Thyroid gland (tissue), 4 donors: ENCODE data around the gene SLC24A4. TPM values are rescaled to one million over a fixed set of nuclear protein-coding genes. Genes with fewer than 3 reads are reported as not detected.

Source experiments
- DNase-seq, 2 donors: peaks; one replicate each; pipeline ENCODE4 v3.0.0-alpha.2; 2019
- H3K27ac ChIP-seq, 3 donors: fragments of 200-600 bp; sonication (generic); 1 replicate in 2 of 3; 2 replicates in 1 of 3; pipeline ENCODE4 v1.5.1; 2016 to 2019; ENCODE audit warnings: mild to moderate bottlenecking in 1 of 3, moderate library complexity in 1 of 3
- H3K27me3 ChIP-seq: fragments of 200-600 bp; sonication (generic); one replicate; pipeline ENCODE4 v1.5.1; 2019
- H3K36me3 ChIP-seq, 2 donors: fragments of 200-600 bp; sonication (generic); one replicate each; pipeline ENCODE4 v1.5.1; 2016 to 2019
- H3K4me1 ChIP-seq, 2 donors: fragments of 200-600 bp; sonication (generic); one replicate each; pipeline ENCODE4 v1.5.1; 2017 to 2019
- H3K4me3 ChIP-seq, 3 donors: fragments of 200-600 bp; sonication (generic); replicated peaks in 1 of 3; 1 replicate in 2 of 3; 2 replicates in 1 of 3; pipeline ENCODE4 v1.5.1; 2016; ENCODE audit warnings: mild to moderate bottlenecking in 1 of 3
- H3K9me3 ChIP-seq: fragments of 200-600 bp; sonication (generic); one replicate; pipeline ENCODE4 v1.5.1; 2017
- CTCF ChIP-seq, 6 experiments: fragments of 200-600 bp in 3 of 6; fragments of 450-650 bp in 3 of 6; sonication (generic) in 3 of 6; IDR thresholded peaks; one replicate each; pipeline ENCODE4 v1.5.1; 2016 to 2019; ENCODE audit warnings: antibody characterized with exemption in 6 of 6, mild to moderate bottlenecking in 2 of 6, inconsistent platforms in 1 of 6, moderate library complexity in 1 of 6
- POLR2A ChIP-seq, 2 donors: fragments of 450-650 bp; IDR thresholded peaks; one replicate each; pipeline ENCODE4 v1.6.1; 2017; ENCODE audit warnings: antibody characterized with exemption in 2 of 2, mild to moderate bottlenecking in 2 of 2, moderate library complexity in 1 of 2
- WGBS, 2 donors: methylation state at CpG; one replicate each; pipeline ENCODE4 v1.1.5; 2017; 5-methylcytosine and 5-hydroxymethylcytosine counted together
- intact Hi-C: fragments of 100-400 bp; cut with DNase I; formaldehyde crosslinking; loops from one replicate; pipeline ENCODE4 v1.15.1; 2023
- total RNA-seq, 4 donors: library from RNA; depleted of rRNA; stranded (reverse); fragments of >200 nt; gene quantifications; one replicate each; pipeline ENCODE4 v1.2.3, GENCODE V29; 2016

SLC24A4 gene
- total RNA-seq, 4 donors from 2014 or later, result 0.05 to 0.46 (median 0.19) TPM

DNA sequence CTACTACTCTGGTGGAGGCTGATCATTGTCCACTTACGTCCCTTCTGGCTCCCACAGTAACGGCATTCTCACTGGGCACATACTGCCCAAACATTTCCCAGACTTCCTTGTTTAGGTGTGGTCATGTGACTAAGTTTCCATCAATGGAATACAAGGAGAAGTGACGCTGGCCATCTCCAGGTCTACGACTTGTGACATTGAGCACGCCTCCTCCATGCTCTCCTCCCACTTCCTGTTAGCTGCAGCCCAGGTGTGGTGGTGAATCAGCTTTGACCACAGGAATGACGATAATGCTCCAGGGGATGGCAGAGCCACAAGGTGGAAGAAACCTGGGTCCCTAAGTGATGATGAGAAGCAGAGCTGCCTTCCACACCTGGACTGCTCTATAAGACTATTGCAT is 6.0 kb upstream of the SLC24A4 start:
- TF ChIP-seq POLR2A (IDR thresholded peaks at IDR 0.05) (no peak), CTCF (IDR thresholded peaks at IDR 0.05) (no peak)
- no peak for DNase-seq
- H3K27ac ChIP-seq, result no peak overlapping the region
- intact Hi-C loops, result no loop called here
- no peaks in the 10 kb centered on the region for H3K4me1 ChIP-seq
- no peaks in the 10 kb centered on the region for H3K9me3 ChIP-seq
- H3K27me3 ChIP-seq, result no peaks in the 10 kb centered on the region
- H3K4me3 ChIP-seq, result no peak overlapping the region
- H3K36me3 ChIP-seq, result no peaks in the 10 kb centered on the region
- 88 to 94% methylated on average over 6 of the region's 6 CpGs for WGBS, 2 donors

GRCh38 chr14:92317511-92317910 is 5.5 kb upstream of the SLC24A4 start:
- Histone ChIP-seq H3K4me1 (no peaks in the 10 kb centered on the region), H3K9me3 (no peaks in the 10 kb centered on the region), H3K27ac (no peak overlapping the region), H3K36me3 (no peaks in the 10 kb centered on the region), H3K4me3 (no peak overlapping the region), H3K27me3 (no peaks in the 10 kb centered on the region)
- WGBS, 2 donors, result 46 to 48% methylated on average over 5 of the region's 5 CpGs
- TF ChIP-seq CTCF (IDR thresholded peaks at IDR 0.05) (no peak), POLR2A (IDR thresholded peaks at IDR 0.05) (no peak)
- DNase-seq, result no peak
- intact Hi-C loops, result no loop called here

GRCh38 chr14:92321701-92322100 is 1.3 kb upstream of the SLC24A4 start:
- no peak overlapping the region for H3K27ac ChIP-seq
- no peaks in the 10 kb centered on the region for H3K9me3 ChIP-seq
- no peaks in the 10 kb centered on the region for H3K27me3 ChIP-seq
- H3K36me3 ChIP-seq, result no peaks in the 10 kb centered on the region
- TF ChIP-seq CTCF (IDR thresholded peaks at IDR 0.05) (no peak), POLR2A (IDR thresholded peaks at IDR 0.05) (no peak)
- peaks cover 0 to 3% of the 10 kb centered on the region in 2 donors for H3K4me1 ChIP-seq
- no peak overlapping the region for H3K4me3 ChIP-seq
- intact Hi-C loops, result no loop called here
- 41 to 42% methylated on average over 6 of the region's 6 CpGs for WGBS, 2 donors
- DNase-seq, result no peak

DNA sequence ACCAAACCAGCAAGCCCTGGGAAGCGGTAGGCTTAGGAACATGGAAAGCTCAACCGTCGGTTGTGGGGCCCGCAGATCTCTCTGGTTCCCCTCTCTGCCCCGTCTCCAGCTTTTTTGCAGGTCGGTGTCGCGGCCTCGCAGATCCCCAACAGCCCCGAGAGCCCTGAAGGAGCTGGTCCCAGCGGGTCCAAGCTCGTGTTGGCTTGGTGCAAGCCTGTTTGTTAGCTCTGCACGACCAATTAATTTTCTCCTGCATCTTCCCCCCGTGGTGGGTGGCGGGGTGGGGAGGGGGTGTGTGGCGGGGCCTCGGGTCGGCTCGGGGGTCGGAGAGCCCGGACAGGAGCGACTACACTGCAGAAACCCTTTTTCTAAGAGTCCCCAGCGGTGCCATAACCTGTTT is 449 bp upstream of the SLC24A4 start:
- Histone ChIP-seq H3K27me3 (no peaks in the 10 kb centered on the region), H3K4me3 (no peak overlapping the region), H3K27ac (no peak overlapping the region), H3K36me3 (no peaks in the 10 kb centered on the region), H3K4me1 (peaks cover 0 to 3% of the 10 kb centered on the region in 2 donors), H3K9me3 (no peaks in the 10 kb centered on the region)
- intact Hi-C loops, result no loop called here
- TF ChIP-seq POLR2A (IDR thresholded peaks at IDR 0.05), result no peak
- TF ChIP-seq CTCF (IDR thresholded peaks at IDR 0.05), result no peak
- DNase-seq, result no peak
- 3% methylated on average over 14 to 15 of the region's 23 CpGs for WGBS, 2 donors

GRCh38 chr14:92323916-92324818 is 1.2 kb downstream of the SLC24A4 start:
- Histone ChIP-seq H3K9me3 (no peaks in the 10 kb centered on the region), H3K27me3 (no peaks in the 10 kb centered on the region), H3K27ac (no peak overlapping the region), H3K4me1 (peaks cover 0 to 3% of the 10 kb centered on the region in 2 donors), H3K36me3 (no peaks in the 10 kb centered on the region), H3K4me3 (no peak overlapping the region)
- intact Hi-C loops, result no loop called here
- WGBS, 2 donors, result 4 to 17% methylated on average over 11 to 35 of the region's 42 CpGs
- DNase-seq, result no peak
- TF ChIP-seq POLR2A (IDR thresholded peaks at IDR 0.05) (no peak), CTCF (IDR thresholded peaks at IDR 0.05) (no peak)
